ENCODE results near the gene PEX11G.

The PEX11G gene

GRCh38 chr19:7447648-7448047 is 41.2 kb downstream of the PEX11G start:
- H3K36me3 ChIP-seq (ENCODE audit: control insufficient read depth in 4 of 4, insufficient read depth in 4 of 4, low read length in 3 of 4), result peaks cover 10 to 86% (median 51%) of the 10 kb centered on the region in 4 experiments
- H3K9me3 ChIP-seq (ENCODE audit: control extremely low read depth in 1 of 5, control insufficient read depth in 4 of 5, insufficient read depth in 2 of 5, low read depth in 1 of 5, low read length in 4 of 5), result peaks cover 0 to 8% (median 3%) of the 10 kb centered on the region in 5 experiments
- H3K27me3 ChIP-seq (replicated peaks in 2 of 5; ENCODE audit: control insufficient read depth in 4 of 5, insufficient read depth in 5 of 5, low read length in 4 of 5), result no peaks in the 10 kb centered on the region
- 97% methylated on average over 5 of the region's 6 CpGs for WGBS (ENCODE audit: insufficient coverage)
- H3K4me1 ChIP-seq (ENCODE audit: control extremely low read depth in 1 of 4, control insufficient read depth in 4 of 4, insufficient read depth in 4 of 4, low read length in 3 of 4), result no peaks in the 10 kb centered on the region
- no peak overlapping the region for H3K4me3 ChIP-seq (ENCODE audit: control insufficient read depth in 1 of 7, extremely low read depth in 1 of 7, insufficient read depth in 4 of 7, low read depth in 2 of 7, low read length in 6 of 7)
- CTCF ChIA-PET, result no interaction called here
- no peak for DNase-seq
- POLR2A ChIA-PET, result no interaction called here
- H3K27ac ChIP-seq (ENCODE audit: insufficient read depth in 1 of 2, low read depth in 1 of 2, low read length in 2 of 2, poor library complexity in 1 of 2, severe bottlenecking in 2 of 2), result no peak overlapping the region

DNA sequence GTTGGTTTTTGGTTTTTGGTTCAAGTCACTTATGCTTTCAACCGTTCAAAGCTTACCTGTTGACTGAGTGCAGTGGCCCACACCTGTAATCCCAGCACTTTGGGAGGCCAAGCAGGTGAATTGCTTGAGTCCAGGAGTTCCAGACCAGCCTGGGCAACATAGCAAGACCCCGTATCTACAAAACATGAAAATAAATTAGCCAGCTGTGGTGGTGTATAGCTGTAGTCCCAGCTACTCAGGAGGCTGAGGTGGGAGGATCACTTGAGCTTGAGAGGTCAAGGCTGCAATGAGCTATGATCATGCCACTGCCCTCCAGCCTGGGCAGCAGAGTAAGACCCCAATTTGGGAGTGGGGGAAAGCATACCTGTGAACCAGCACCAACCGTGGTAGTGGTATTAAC is 43.7 kb downstream of the PEX11G start:
- peaks cover 9 to 88% (median 55%) of the 10 kb centered on the region in 4 experiments for H3K36me3 ChIP-seq (ENCODE audit: control insufficient read depth in 4 of 4, insufficient read depth in 4 of 4, low read length in 3 of 4)
- peaks cover 0 to 2% (median 0%) of the 10 kb centered on the region in 5 experiments for H3K9me3 ChIP-seq (ENCODE audit: control extremely low read depth in 1 of 5, control insufficient read depth in 4 of 5, insufficient read depth in 2 of 5, low read depth in 1 of 5, low read length in 4 of 5)
- no peak overlapping the region for H3K4me3 ChIP-seq (ENCODE audit: control insufficient read depth in 1 of 7, extremely low read depth in 1 of 7, insufficient read depth in 4 of 7, low read depth in 2 of 7, low read length in 6 of 7)
- POLR2A ChIA-PET, result no interaction called here
- no peaks in the 10 kb centered on the region for H3K27me3 ChIP-seq (replicated peaks in 2 of 5; ENCODE audit: control insufficient read depth in 4 of 5, insufficient read depth in 5 of 5, low read length in 4 of 5)
- no peaks in the 10 kb centered on the region for H3K4me1 ChIP-seq (ENCODE audit: control extremely low read depth in 1 of 4, control insufficient read depth in 4 of 4, insufficient read depth in 4 of 4, low read length in 3 of 4)
- H3K27ac ChIP-seq (ENCODE audit: insufficient read depth in 1 of 2, low read depth in 1 of 2, low read length in 2 of 2, poor library complexity in 1 of 2, severe bottlenecking in 2 of 2), result no peak overlapping the region
- CTCF ChIA-PET, result no interaction called here
- no peak for DNase-seq
- 94% methylated on average over 2 of the region's 3 CpGs for WGBS (ENCODE audit: insufficient coverage)

GRCh38 chr19:7444042-7444441 is 44.8 kb downstream of the PEX11G start:
- Histone ChIP-seq H3K4me1 (ENCODE audit: control extremely low read depth in 1 of 4, control insufficient read depth in 4 of 4, insufficient read depth in 4 of 4, low read length in 3 of 4) (no peaks in the 10 kb centered on the region), H3K27me3 (replicated peaks in 2 of 5; ENCODE audit: control insufficient read depth in 4 of 5, insufficient read depth in 5 of 5, low read length in 4 of 5) (no peaks in the 10 kb centered on the region), H3K9me3 (ENCODE audit: control extremely low read depth in 1 of 5, control insufficient read depth in 4 of 5, insufficient read depth in 2 of 5, low read depth in 1 of 5, low read length in 4 of 5) (peaks cover 0 to under 1% (median 0%) of the 10 kb centered on the region in 5 experiments), H3K4me3 (ENCODE audit: control insufficient read depth in 1 of 7, extremely low read depth in 1 of 7, insufficient read depth in 4 of 7, low read depth in 2 of 7, low read length in 6 of 7) (no peak overlapping the region), H3K36me3 (ENCODE audit: control insufficient read depth in 4 of 4, insufficient read depth in 4 of 4, low read length in 3 of 4) (peaks cover 8 to 80% (median 56%) of the 10 kb centered on the region in 4 experiments), H3K27ac (ENCODE audit: insufficient read depth in 1 of 2, low read depth in 1 of 2, low read length in 2 of 2, poor library complexity in 1 of 2, severe bottlenecking in 2 of 2) (no peak overlapping the region)
- ChIA-PET POLR2A (no interaction called here), CTCF (no interaction called here)
- DNase-seq, result no peak
- WGBS (ENCODE audit: insufficient coverage), result 95% methylated on average over 19 of the region's 19 CpGs

GRCh38 chr19:7442423-7442822 is 46.4 kb downstream of the PEX11G start:
- Histone ChIP-seq H3K9me3 (ENCODE audit: control extremely low read depth in 1 of 5, control insufficient read depth in 4 of 5, insufficient read depth in 2 of 5, low read depth in 1 of 5, low read length in 4 of 5) (no peaks in the 10 kb centered on the region), H3K27ac (ENCODE audit: insufficient read depth in 1 of 2, low read depth in 1 of 2, low read length in 2 of 2, poor library complexity in 1 of 2, severe bottlenecking in 2 of 2) (no peak overlapping the region), H3K4me3 (ENCODE audit: control insufficient read depth in 1 of 7, extremely low read depth in 1 of 7, insufficient read depth in 4 of 7, low read depth in 2 of 7, low read length in 6 of 7) (no peak overlapping the region), H3K27me3 (replicated peaks in 2 of 5; ENCODE audit: control insufficient read depth in 4 of 5, insufficient read depth in 5 of 5, low read length in 4 of 5) (no peaks in the 10 kb centered on the region), H3K4me1 (ENCODE audit: control extremely low read depth in 1 of 4, control insufficient read depth in 4 of 4, insufficient read depth in 4 of 4, low read length in 3 of 4) (no peaks in the 10 kb centered on the region), H3K36me3 (ENCODE audit: control insufficient read depth in 4 of 4, insufficient read depth in 4 of 4, low read length in 3 of 4) (peaks cover 6 to 66% (median 44%) of the 10 kb centered on the region in 4 experiments)
- no peak for DNase-seq
- ChIA-PET CTCF (interaction anchor here (0.6 kb wide), 1 partner anchor 182 kb away, joined by 3 read pairs; no protein-coding TSS in a partner anchor), POLR2A (interaction anchor here (0.7 kb wide), 1 partner anchor 131 kb away, joined by 3 read pairs; no protein-coding TSS in a partner anchor)
- 100% methylated on average over 8 of the region's 9 CpGs for WGBS (ENCODE audit: insufficient coverage)

DNA sequence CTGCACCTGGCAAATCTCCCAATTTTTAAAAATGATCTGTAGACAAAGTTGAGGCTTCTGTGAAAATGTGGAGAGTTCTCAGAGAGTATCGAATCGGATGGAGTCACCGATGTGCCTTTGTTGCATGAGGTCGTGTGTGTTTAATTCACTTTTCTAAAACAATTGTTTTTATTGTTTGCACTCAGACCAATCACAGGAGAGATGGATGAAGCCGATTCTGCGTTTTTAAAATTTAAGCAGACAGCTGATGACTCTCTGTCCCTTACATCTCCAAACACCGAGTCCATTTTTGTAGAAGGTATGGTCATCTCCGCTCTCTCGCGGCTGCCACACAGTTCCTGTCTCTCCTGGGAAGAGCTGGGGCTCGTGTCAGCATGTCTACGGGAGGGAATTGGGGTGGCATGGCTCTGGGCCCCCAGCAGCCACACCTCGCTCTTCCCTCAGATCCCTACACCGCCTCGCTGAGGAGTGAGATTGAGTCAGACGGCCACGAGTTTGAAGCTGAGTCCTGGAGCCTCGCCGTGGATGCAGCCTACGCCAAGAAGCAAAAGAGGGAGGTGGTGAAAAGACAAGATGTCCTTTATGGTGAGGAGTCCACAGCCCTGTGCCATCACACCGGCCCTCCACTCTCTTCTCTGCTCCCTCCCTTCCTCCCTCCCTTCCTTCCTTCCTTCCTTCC is 47.2 kb downstream of the PEX11G start:
- Histone ChIP-seq H3K27me3 (replicated peaks in 2 of 5; ENCODE audit: control insufficient read depth in 4 of 5, insufficient read depth in 5 of 5, low read length in 4 of 5) (no peaks in the 10 kb centered on the region), H3K27ac (ENCODE audit: insufficient read depth in 1 of 2, low read depth in 1 of 2, low read length in 2 of 2, poor library complexity in 1 of 2, severe bottlenecking in 2 of 2) (no peak overlapping the region), H3K4me1 (ENCODE audit: control extremely low read depth in 1 of 4, control insufficient read depth in 4 of 4, insufficient read depth in 4 of 4, low read length in 3 of 4) (no peaks in the 10 kb centered on the region), H3K36me3 (ENCODE audit: control insufficient read depth in 4 of 4, insufficient read depth in 4 of 4, low read length in 3 of 4) (peaks cover 6 to 61% (median 40%) of the 10 kb centered on the region in 4 experiments), H3K9me3 (ENCODE audit: control extremely low read depth in 1 of 5, control insufficient read depth in 4 of 5, insufficient read depth in 2 of 5, low read depth in 1 of 5, low read length in 4 of 5) (no peaks in the 10 kb centered on the region), H3K4me3 (ENCODE audit: control insufficient read depth in 1 of 7, extremely low read depth in 1 of 7, insufficient read depth in 4 of 7, low read depth in 2 of 7, low read length in 6 of 7) (no peak overlapping the region)
- CTCF ChIA-PET, result interaction anchor here (0.6 kb wide), 1 partner anchor 181 kb away, joined by 3 read pairs; no protein-coding TSS in a partner anchor
- DNase-seq, result no peak
- POLR2A ChIA-PET, result no interaction called here
- 97% methylated on average over 11 of the region's 21 CpGs for WGBS (ENCODE audit: insufficient coverage)

DNA sequence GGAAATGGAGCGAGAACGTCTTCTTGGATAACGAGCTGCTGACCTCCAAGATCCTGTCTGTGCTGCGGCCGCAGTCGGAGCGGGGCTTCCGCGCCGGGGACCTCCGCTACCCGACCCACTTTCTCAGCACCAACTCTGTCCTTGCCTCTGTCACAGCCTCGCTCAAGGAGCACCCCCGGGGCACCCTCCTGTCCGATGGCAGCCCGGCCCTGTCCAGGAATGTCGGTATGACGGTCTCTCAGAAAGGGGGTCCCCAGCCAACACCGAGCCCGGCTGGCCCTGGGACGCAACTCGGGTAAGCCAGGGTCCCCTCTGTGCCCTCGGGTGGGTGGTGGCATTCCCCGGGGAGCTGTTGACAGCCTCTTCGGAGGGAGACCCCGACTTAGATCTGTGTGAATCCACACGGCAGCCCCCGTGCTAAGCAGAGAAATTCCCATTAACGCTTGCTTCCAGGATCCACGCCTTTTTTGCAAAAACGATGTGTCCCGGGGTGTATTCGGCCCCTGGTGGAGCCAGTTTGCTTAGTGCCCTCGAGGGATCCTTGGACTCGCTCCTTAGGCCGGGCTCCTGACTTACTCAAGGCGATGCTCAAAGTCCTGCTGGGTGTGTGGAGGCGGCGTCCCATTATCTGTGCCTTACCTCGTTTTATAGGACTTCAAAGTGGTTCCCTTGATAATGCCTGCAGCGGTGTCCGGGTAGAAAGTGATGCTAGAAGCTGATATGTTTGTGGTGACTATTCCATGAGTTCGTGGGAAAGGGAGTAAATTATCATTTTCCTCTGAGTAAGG is 48.5 kb downstream of the PEX11G start:
- Histone ChIP-seq H3K27ac (ENCODE audit: insufficient read depth in 1 of 2, low read depth in 1 of 2, low read length in 2 of 2, poor library complexity in 1 of 2, severe bottlenecking in 2 of 2) (no peak overlapping the region), H3K9me3 (ENCODE audit: control extremely low read depth in 1 of 5, control insufficient read depth in 4 of 5, insufficient read depth in 2 of 5, low read depth in 1 of 5, low read length in 4 of 5) (no peaks in the 10 kb centered on the region), H3K4me3 (ENCODE audit: control insufficient read depth in 1 of 7, extremely low read depth in 1 of 7, insufficient read depth in 4 of 7, low read depth in 2 of 7, low read length in 6 of 7) (no peak overlapping the region), H3K4me1 (ENCODE audit: control extremely low read depth in 1 of 4, control insufficient read depth in 4 of 4, insufficient read depth in 4 of 4, low read length in 3 of 4) (no peaks in the 10 kb centered on the region), H3K27me3 (replicated peaks in 2 of 5; ENCODE audit: control insufficient read depth in 4 of 5, insufficient read depth in 5 of 5, low read length in 4 of 5) (no peaks in the 10 kb centered on the region), H3K36me3 (ENCODE audit: control insufficient read depth in 4 of 4, insufficient read depth in 4 of 4, low read length in 3 of 4) (peaks cover 5 to 60% (median 39%) of the 10 kb centered on the region in 4 experiments)
- 97% methylated on average over 39 of the region's 43 CpGs for WGBS (ENCODE audit: insufficient coverage)
- DNase-seq, result no peak
- POLR2A ChIA-PET, result no interaction called here
- CTCF ChIA-PET, result no interaction called here

GRCh38 chr19:7435586-7435985 is 53.2 kb downstream of the PEX11G start:
- CTCF ChIA-PET, result no interaction called here
- peaks cover 7 to 26% (median 16%) of the 10 kb centered on the region in 4 experiments for H3K36me3 ChIP-seq (ENCODE audit: control insufficient read depth in 4 of 4, insufficient read depth in 4 of 4, low read length in 3 of 4)

More at GRCh38 chr19:7435586-7435985, 53.2 kb downstream of the PEX11G start:
- Histone ChIP-seq H3K27me3 (replicated peaks in 2 of 5; ENCODE audit: control insufficient read depth in 4 of 5, insufficient read depth in 5 of 5, low read length in 4 of 5) (no peaks in the 10 kb centered on the region), H3K9me3 (ENCODE audit: control extremely low read depth in 1 of 5, control insufficient read depth in 4 of 5, insufficient read depth in 2 of 5, low read depth in 1 of 5, low read length in 4 of 5) (no peaks in the 10 kb centered on the region), H3K4me3 (ENCODE audit: control insufficient read depth in 1 of 7, extremely low read depth in 1 of 7, insufficient read depth in 4 of 7, low read depth in 2 of 7, low read length in 6 of 7) (no peak overlapping the region), H3K4me1 (ENCODE audit: control extremely low read depth in 1 of 4, control insufficient read depth in 4 of 4, insufficient read depth in 4 of 4, low read length in 3 of 4) (no peaks in the 10 kb centered on the region), H3K27ac (ENCODE audit: insufficient read depth in 1 of 2, low read depth in 1 of 2, low read length in 2 of 2, poor library complexity in 1 of 2, severe bottlenecking in 2 of 2) (no peak overlapping the region)
- 97% methylated on average over 3 of the region's 3 CpGs for WGBS (ENCODE audit: insufficient coverage)
- no peak for DNase-seq
- POLR2A ChIA-PET, result no interaction called here

All from common myeloid progenitor, CD34-positive (primary cell).